Stimulated activated naive CD8-positive, alpha-beta T cell treated with anti-CD3 and anti-CD28 coated beads, Interleukin-15, Interleukin-2, amounts not matched to agents 100 U/mL and 50 U/mL, for 24 hours (primary cell): ENCODE results near the gene ZRANB1.
"Not testable (repeated sequence)": the region's sequence is repeated elsewhere in the genome, so short reads cannot be mapped to it uniquely, and the experiment has no call there.

Experiments
- ATAC-seq: fragments of 150-1000 bp; cut with Tn5 transposase; one replicate; pipeline ENCODE4 v1.10.0; 2021
- DNase-seq: peaks from one replicate; pipeline ENCODE4 v3.0.0; 2021

Gene ZRANB1

DNA sequence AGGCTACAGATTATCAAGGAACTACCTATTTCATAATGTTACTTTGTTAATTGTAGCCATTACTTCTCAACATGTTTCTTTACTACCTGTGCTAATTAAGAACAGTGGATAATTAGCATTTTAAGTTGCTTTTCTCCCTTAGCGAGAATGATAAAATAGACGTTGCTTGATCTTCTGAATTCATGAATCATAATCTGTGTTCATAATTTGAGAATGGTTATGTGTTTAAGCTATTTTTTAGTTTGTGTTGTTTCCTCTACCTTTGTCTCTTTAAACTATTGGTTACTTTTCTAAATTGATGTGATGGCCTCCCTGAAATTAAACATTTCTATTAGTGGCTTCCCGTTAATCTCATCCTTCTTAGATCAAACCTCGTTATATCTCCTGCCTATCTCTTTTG is at the start of gene ZRANB1:
Gene ZRANB1, plus strand, starts transcription at position 301 of the 400 bp plus-strand sequence. CDS start 371 bp downstream, outside the sequence.
- no peak for DNase-seq

DNA sequence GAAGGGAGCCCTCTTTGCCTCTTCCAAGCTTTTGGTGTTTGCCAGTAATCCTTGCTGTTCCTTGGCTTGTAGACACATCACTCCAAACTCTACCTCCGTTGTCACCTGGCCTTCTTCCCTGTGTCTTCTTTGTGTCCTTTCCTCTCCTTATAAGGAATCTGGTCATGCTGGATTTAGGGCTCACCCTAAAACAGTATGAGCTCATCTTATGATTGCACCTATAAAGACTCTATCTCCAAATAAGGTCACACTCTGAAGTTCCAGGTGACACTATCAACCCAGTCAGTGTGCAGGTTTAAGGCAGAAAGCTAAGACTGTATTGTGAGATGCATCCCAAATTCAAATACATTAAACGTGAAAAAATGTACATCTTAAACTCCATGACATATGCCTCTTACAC is 49.0 kb upstream of the ZRANB1 start:
- DNase-seq (no peak), ATAC-seq (no peak)

More for the DNA sequence above, at the start of gene ZRANB1:
- ATAC-seq = no peak

DNA sequence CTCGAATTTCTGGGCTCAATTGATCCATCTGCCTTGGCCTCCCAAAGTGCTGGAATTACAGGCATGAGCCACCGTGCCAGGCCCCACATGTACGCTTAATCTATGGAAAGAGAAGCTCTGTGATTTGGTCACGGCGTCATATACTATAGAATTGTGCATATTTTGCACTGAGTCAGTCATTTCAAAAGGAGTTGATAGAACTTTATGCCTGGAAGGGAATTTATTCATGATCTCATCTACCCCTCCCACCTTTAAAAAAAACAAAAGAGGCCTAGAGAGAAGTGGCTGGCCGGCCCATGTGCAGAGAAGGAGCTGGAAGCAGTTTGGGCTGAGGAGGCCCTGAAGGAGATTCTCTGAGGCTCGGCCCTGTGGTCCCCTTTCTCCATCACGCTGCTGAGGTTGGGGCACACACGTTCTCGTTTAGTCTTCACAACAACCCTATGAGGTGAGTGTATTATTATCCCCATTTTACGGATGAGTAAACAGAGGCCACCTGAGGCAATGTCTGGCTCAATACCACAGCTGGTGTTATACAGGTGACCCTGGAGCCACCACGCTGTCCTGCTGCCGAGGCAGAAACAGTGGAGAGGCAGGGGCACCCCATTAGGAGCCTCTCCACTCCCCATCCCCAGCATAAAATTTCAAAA is 47.2 kb upstream of the ZRANB1 start:
- ATAC-seq = no peak
- DNase-seq = no peak

DNA sequence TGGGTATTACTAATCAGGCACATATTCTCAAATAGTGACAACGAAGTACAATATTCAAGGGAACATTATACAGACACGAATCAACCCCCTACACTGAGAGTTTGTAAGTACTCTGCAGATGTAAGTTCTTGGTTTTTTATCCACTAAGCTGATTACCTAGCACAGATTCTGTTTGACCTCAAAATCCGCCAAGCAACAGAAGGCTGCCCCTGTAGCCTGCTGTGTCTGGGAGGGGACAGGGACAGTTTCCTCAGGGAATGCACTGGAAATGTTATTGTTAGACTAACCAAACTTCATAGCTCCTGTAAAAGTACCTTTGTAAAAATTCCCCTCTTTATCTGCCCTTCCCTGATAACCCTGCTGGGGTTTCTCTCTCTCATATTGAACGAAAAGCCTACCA is 45.2 kb upstream of the ZRANB1 start:
- DNase-seq = no peak
- ATAC-seq = no peak

DNA sequence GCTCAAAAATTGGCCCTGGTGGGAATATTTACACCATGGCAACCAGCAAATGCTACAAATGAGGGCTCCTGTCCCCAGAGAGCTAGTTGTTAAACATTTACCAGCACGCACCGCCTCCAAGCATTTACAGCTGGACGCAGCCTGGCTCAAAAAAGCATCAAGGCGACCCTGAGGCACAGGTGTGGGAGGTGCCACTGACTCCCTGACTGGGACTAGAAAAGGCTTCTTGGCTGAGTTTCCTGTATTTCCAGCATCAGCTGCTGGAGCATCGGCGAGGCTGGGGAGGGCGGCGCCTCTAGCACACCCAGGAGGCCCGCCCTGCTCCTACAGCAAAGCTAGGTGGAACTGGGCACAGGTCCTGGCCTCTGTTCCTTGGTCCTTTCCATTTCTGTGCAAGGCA is 43.5 kb upstream of the ZRANB1 start:
- ATAC-seq (no peak), DNase-seq (no peak)

DNA sequence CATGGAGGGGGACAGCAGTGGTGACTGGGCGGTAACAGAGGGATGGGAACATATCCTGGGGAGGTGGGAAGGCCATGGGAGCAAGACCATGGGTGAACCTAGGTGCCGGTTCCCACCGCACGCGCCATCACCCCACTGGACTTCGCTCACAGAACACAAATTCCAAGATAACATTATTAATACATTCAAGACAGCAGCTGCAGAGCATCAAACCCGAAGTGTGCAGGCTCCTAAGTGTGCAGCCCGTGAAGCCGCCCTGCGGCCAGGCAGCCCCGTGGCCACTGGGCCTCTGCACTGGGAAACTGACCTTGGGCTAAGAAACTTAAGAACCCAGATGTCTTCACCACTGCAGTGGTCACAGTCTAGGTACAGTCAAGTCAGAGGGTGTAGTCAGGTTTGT is 42.8 kb upstream of the ZRANB1 start:
- ATAC-seq (no peak), DNase-seq (no peak)

DNA sequence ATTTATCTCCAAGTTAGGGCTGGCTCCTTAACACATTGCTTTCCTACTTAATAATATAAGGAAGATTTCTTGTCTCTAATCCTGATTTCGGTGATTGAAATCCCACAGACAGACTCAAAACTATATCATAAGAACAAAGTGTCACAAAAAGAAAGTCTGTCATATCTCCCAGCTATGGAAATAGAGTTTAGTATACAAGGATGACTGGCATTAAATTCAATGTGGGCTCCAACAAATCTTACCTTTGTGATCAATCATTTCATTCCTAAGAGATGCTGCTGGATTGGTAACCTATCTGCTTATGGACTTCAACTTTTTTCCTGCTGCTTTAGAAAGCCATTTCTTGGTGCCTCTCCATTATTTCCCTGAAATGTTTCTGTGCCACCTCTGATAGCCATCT is 39.5 kb upstream of the ZRANB1 start:
- ATAC-seq (no peak), DNase-seq (no peak)

DNA sequence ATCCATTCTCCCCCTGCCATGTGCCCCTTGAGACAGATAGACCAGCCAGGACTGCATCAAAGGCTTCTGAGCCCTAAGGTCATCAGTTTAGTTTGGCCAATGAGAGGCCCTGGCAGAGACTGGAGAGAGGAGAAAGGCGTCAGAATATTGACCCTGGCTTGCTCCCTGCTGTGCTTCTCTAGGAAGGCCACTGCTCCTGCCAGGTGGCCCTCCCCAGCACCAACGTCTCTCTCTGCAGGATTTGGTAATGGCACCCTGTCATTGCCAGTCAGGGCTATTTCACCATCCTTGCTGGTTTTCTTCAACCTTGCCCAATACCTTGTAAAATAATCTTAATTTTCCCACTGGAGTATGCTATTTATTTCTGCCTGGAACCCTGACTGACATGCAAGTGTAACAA is 38.8 kb upstream of the ZRANB1 start:
- no peak for DNase-seq
- ATAC-seq = no peak

DNA sequence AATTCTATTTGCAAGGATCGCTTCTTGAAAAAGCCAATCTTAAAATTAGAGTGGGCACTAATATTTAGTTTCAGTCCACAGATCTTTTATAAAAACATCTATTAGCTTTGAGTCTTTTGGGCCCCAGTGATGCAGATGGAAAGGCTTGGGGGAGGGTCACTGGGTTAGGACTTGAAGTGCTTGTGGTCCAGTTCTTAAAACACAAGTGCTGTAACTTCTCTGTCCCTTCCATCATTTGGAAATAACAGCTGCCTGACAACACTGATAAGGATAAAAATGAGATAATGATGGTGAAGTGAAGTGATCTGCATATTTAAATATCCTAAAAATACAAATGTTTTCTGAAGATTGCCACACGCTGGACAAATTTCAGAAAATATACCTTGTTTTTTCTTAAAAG is 37.1 kb upstream of the ZRANB1 start:
- no peak for DNase-seq
- no peak for ATAC-seq

DNA sequence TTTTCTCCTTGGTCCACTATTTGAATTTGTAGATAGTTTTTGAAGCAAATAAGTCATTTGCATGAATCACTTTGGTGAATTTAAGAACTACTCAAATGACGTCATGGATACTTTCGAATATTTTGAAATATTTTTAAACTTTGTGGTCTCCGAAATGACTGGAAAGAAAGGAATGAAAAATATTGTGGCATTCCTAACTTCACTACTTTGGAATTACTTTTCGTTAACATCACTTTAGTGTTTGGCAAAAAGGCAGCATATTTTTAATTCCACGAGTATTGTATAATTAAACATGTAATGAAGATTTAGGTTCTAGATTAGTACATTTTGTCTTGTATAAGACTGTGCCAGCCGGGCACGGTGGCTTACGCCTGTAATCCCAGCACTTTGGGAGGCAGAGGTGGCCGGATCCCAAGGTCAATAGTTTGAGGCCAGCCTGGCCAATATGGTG is 35.3 kb upstream of the ZRANB1 start:
- DNase-seq (no peak), ATAC-seq (no peak)

DNA sequence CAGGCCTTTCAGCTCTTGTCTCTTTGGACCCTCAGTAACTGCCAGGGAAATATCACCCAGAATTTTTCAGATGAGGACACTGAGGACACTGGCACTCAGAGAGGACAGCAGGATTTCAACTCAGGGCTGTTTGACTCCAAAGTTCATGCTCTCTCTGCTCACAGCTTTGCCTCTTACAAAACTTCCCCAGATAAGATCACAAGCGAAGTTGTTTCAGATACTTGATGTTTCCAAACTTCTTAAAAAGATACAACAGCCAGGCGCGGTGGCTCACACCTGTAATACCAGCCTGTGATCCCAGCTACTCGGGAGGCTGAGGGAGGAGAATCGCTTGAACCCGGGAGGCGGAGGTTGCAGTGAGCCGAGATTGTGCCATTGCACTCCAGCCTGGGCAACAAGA is 32.4 kb upstream of the ZRANB1 start:
- DNase-seq (no peak), ATAC-seq (no peak)

DNA sequence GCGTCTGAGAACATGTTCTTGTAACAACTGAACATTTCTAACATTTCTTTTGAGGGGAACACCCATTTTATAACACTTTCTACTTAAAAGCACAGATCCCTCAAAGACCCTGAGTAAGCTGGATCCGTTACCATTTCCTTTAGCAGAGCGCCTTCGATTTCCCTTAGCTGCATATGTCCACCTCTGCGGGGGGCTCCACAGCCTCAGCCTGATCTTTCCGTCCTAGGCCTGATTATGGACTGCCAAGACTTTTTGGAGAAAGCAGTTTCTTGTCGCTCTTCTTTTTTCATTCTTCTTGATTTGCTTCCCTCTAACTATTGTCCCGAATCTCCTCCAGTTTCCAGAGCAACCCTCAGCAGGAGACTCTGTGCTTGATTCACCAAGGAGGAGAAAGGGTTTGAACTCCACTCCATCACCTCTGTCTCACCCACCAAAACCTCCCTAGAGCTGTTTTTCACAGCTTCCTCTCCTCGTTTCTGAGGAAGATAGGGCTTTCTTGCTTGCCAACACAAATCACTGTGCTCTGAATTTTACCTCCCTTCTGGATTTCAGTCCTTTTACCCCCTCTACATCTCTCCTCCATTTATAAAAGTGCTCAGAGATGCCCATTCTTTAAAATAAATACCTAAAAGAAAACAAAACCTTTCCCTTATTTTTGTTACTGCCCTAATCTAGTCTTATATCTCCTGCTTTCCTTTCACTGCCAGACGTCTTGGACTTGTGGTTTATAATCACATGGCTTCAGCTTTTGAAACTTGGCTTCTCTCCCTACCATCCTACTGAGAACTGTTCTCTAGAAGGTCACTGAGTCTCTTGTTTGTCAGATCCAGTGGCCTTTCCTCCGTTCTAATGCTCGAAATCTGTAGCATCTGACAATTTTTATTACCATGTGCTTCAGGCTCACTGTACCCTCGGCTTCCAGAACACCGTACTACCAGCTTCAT is 30.5 kb upstream of the ZRANB1 start:
- DNase-seq (no peak), ATAC-seq (no peak)

DNA sequence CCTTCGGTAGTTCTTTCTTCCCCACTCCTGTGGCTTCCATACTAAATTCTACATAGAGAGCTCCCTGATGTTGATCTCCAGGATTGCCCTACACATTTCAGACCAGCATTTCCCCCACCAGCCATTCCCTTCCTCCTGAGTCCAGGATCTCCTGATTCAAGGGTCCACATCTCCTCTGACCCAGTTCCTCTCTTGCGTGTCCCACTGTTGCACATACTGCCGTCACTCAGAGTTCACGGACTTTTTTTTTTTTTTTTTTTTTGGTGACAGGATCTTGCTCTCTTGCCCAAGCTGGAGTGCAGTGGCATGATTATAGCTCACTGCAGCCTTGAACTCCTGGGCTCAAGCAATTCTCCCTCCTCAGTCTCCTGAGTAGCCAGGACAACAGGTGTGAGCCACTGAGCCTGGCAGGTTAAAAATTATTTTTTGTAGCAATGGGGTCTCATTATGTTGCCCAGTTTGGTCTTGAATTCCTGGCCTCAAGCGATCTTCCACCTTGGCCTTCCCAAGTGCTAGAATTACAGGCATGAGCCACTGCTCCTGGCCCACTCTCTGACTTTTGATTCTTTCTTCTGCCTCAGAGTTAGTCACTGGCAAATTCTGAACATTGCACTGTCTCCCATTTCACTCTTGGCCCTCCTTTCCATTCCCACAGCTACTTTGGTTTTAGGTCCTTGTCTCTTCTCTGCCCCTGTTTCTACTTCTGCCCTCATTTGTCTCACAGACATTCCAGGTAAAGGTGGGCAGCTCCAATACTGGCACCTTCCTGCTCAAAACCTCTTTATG is 29.6 kb upstream of the ZRANB1 start:
- no peak for ATAC-seq
- no peak for DNase-seq

DNA sequence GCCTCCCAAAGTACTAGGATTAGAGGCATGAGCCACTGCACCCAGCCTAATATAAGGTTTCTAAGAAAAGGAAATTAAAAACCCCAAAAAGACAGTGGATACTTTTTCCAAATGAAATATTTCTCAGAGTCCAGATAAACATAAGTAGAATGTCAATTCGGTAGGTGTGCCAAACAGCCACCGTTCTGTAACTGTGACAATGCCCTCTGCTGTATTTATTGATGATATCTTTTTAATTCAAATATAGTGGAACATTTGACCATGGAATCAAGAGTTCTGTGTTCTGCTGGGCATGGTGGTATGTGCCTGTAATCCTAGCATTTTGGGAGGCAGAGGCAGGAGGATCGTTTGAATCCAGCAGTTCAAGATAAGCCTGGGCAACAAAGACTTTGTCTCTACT is 28.8 kb upstream of the ZRANB1 start:
- ATAC-seq = no peak
- no peak for DNase-seq

DNA sequence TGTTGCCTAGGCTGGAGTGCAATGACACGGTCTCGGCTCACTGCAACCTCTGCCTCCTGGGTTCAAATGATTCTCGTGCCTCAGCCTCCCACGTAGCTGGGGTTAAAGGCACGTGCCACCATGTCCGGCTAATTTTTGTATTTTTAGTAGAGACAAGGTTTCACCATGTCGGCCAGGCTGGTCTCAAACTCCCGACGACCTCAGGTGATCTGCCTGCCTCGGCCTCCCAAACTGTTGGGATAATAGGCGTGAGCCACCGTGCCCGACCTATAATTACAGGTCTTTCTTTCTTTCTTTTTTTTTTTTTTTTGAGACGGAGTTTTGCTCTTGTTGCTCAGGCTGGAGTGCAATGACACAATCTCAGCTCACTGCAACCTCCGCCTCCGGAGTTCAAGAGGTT is 27.5 kb upstream of the ZRANB1 start:
- not testable (repeated sequence) for ATAC-seq, DNase-seq

DNA sequence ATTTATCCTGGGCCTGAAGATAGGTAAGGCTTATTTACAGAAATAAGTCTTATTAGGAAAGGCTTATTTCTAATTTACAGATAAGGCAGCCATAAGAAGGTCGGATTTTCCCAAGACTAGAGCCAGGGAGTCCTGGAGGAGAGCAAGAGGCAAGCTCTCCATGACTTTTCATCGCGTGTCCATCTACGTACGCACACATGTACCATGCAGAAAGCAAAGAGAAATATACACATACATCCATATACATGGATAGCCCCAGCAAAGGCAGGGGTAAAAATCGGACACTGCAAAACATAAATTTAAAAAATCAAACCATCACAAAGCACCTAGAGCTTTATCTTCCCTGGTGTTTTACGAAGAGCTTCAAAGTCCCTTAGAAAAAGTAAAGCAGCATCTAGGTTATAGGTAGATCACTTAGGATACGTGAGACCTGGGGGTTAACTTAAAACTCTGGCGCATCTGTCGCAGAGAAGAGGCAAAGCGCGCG is 25.8 kb upstream of the ZRANB1 start:
- ATAC-seq (no peak), DNase-seq (peak; percentile 9)

DNA sequence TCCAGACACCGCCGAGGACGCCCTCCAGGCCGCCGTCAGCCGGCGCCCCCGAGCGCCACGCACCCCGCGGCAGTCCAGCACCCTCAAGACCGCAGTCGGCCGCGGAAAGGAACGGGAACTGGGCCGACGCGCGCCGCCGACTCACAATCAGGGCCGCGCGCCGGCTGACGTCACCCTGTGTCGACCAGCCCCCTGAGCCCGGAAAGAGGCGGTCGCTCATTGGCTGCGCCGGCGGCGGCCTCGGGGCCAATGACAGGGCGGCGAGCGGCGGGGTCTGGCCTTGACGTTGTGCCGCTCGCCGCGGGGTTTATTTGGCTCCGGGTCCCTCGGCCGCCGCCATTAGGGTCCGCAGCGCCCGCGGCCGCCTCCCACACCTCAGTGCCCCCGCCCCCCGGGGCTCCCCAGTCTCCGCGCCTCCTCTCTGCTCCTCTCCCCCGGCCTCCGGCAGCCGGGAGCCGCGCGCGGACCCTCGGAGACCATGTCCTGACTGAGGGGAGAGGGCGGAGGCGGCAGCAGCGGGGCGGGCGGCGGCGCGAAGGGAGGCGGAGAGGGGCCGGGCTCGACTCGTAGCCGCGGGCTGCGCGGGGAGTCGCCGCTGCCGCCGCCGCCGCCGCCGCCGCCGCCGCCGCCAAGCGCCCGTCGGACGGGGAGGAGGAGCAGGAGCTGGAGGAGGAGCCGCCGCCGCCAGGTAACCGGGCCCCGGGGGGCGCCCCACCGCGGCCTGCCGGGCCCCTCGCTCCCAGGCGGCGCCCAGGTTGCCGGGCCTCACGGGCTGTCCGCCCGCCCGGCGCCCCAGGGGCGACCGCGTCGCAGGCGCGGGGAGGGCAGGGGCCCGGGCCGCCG is 25.1 kb upstream of the ZRANB1 start:
- DNase-seq = peak; percentile 98
- ATAC-seq = peak; percentile 98

DNA sequence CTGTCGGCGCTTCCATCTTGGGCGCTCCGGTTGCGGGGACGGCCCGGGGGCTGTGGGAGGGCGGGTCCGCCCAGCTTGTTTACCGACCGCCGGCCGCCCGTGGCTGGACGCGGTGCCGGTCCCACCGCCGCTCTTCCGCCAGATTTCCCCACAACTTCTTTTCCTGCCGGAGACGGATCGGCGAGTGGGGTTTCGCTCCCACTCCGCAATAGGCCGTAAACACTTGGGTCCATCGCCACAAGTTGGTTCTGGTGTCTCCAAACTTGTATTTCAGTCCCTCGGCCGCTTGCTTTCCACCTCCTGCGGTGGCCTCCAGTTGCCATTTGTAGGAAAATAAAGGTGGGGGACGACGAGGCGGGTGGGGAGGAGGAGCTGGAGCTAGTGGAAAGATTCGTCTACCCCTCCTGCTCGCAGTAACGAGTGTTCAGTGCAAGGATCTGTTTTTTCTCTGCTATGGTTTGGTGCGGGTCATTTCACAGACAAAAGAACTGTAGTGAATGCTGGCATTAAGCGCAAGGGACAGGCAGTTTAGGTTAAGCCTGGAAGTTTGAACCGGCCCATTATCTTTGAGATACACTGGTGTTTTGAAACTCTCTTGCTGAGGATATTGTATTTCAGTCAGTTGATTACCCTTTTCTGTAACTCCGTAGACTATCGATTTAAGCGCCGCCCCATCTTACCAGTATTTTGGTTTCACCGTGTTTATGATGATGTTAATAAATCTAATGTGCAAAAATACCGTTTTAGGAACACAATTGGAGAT is 24.3 kb upstream of the ZRANB1 start:
- peak; percentile 44 for DNase-seq
- no peak for ATAC-seq

DNA sequence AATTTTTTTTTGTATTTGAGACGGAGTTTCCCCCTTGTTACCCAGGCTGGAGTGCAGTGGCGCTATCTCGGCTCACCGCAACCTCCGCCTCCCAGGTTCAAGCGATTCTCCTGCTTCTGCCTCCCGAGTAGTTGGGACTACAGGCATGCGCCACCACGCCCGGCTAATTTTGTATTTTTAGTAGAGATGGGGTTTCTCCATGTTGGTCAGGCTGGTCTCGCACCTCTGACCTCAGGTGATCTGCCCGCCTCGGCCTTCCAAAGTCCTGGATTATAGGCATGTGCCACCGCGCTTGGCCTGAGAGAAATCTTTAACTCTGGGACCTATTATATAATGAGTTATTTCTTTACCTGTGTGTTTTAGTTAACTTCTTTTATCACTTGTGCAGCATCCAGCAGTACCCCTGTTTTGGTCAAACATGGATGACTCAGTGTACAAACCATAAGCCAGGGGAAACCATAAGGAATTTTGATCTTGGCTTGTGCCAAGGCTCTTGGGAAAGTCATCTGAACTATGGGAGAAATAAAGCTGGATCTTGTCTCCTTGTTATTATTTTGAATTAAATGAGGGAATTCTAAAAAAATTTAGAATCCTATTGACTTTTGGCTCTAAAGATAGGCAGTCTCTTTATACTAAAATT is 23.6 kb upstream of the ZRANB1 start:
- no peak for ATAC-seq
- no peak for DNase-seq

DNA sequence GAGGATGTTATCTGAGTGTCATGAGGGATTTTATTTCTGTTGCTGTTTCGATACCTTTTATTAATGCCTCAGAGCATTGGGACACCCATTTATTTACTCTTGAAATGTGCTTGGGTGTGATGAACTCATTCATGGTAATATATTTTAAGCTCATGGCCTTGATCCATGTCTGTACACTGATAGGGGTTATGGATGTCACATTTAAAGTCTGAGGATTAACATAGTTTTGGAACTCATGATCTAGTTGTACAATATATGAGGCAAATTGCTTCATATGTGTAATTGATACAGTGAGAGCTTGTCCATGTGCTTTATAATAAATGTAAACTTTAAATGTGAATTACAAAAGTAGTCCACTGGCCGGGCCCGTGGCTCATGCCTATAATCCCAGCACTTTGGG is 23.0 kb upstream of the ZRANB1 start:
- no peak for ATAC-seq
- DNase-seq = no peak
